Measurements from ENCODE around the gene ZNF564.

The ZNF564 gene

DNA sequence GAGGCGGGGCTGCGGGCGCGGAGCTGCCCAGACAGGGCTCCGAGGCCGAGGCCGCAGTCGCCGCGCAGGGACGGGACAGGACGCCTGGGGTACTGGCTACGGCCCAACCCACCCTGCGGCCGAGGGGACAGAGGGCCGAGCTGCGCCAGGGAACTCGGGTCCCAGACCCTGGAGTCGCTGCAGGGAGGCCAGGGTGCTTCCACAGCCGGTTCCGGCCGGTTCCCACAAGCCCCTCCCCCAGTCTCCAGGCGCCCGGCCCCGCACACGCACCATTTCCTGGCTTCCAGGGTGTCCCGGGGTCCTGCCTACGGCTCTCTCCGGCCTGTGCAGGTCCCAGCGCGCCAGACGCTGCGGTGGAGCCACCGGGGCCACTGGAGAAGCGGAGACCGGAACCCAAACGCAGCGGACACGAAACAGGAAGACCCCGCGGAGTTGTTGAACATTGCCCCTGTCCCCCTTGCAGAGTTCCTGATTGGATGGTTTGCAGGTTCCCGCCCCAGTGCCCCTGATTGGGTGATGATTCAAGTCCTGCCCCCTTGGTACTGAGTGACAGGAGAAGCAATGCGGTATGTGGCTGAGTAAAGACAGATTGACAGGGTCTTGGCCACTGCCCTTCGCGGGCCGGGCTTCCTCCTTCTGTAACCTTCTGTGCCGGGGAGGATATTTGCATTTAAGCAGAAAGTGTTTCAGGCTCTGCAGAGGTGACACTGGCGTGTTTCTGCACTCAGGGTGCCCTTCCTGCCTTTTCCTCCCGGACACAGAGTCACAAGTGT is at the start of gene ZNF564:
Gene ZNF564, minus strand, starts transcription at position 423 of the 773 bp plus-strand sequence. Its CDS starts 150 bp downstream, at position 273.
- TF ChIP-seq, protein P1, sequence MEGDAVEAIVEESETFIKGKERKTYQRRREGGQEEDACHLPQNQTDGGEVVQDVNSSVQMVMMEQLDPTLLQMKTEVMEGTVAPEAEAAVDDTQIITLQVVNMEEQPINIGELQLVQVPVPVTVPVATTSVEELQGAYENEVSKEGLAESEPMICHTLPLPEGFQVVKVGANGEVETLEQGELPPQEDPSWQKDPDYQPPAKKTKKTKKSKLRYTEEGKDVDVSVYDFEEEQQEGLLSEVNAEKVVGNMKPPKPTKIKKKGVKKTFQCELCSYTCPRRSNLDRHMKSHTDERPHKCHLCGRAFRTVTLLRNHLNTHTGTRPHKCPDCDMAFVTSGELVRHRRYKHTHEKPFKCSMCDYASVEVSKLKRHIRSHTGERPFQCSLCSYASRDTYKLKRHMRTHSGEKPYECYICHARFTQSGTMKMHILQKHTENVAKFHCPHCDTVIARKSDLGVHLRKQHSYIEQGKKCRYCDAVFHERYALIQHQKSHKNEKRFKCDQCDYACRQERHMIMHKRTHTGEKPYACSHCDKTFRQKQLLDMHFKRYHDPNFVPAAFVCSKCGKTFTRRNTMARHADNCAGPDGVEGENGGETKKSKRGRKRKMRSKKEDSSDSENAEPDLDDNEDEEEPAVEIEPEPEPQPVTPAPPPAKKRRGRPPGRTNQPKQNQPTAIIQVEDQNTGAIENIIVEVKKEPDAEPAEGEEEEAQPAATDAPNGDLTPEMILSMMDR (IDR thresholded peaks at IDR 0.05; ENCODE audit: low read depth, low read length) = no peak
- H3K4me3 ChIP-seq (ENCODE audit: low read depth, low read length) = peak within 1 kb of the TSS; percentile 73

DNA sequence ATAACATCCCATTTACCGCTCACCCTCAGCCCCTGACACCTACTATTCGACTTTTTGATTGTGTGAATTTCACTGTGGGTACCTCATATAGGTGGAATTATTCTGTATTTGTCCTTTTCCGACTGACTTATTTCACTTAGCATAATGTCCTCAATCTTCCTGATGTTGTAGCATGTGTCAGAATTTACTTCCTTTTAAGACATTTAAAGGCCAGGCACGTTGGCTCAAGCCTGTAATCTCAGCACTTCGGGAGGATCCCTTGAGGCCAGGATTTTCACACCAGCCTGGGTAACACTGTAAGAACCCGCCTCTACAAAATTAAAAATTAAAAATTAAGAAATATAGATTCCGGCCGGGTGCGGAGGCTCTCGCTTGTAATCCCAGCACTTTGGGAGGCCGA is 46.3 kb upstream of the ZNF564 start:
- H3K4me3 ChIP-seq (ENCODE audit: low read depth, low read length) = no peak overlapping the region
- TF ChIP-seq, protein P1 (IDR thresholded peaks at IDR 0.05; ENCODE audit: low read depth, low read length) = no peak

DNA sequence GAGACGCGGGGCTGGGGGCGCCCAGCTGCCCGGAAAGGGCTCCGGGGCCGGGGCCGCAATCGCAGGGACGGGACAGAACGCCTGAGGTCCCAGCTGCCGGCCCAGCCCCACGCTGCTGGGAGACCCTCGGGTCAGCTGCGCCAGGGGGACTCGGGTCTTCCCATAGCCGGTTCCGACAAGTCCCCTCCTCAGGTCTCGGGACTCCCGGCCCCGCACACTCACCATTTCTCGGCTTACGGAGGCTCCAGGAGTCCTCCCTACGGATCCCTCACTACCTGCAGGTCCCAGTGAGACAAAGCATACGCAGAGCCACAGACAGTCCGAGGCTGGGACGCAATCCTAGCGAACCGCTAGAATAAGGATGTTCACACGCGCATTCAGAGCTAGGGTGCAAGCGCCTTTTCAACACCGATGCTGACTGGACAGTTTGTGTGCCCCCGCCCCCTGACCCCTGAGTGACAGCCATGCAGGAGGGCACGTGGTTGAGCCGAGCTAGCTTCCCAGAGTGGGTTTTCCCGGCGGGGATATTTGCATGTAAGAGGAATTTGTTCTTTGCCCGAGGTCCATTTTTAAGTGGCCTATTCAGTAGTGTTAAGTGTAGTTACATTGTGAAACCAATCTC is 45.8 kb upstream of the ZNF564 start:
- no peak overlapping the region for H3K4me3 ChIP-seq (ENCODE audit: low read depth, low read length)
- TF ChIP-seq, protein P1 (IDR thresholded peaks at IDR 0.05; ENCODE audit: low read depth, low read length) = no peak

DNA sequence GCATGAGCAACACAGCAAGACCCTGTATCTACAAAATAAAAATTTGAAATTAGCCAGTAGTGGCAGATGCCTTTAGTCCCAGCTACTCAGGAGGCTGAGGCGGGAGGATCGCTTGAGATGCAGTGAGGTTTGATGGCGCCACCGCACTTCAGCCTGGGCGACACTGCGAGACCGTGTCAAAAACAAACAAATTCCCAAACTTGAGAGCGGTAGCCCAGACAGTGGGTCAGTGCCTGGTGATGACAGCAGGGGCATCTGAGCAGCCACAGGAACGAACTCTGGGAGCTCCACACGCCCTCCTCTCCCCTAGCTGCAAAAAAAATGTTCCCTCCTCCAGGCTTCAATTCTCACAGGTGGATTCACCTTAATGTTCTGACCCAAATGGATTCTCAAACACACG is 45.2 kb upstream of the ZNF564 start:
- H3K4me3 ChIP-seq (ENCODE audit: low read depth, low read length) = no peak overlapping the region
- TF ChIP-seq, protein P1 (IDR thresholded peaks at IDR 0.05; ENCODE audit: low read depth, low read length) = no peak

DNA sequence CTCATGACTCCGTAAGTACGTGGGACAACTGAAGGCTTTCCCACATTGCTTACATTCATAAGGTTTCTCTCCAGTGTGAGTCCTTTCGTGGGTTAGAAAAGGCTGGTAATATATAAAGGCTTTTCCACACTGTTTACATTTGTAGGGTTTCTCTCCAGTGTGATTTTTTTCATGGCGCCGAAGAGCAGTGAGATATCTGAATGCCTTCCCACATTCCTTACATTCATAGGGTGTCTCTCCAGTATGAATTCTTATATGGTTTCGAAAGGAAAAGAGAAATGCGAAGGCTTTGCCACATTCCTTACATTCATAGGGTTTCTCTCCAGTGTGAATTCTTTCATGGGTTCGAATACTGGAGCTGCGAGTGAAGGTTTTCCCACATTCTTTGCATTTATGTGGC is 29.8 kb upstream of the ZNF564 start:
- no peak overlapping the region for H3K4me3 ChIP-seq (ENCODE audit: low read depth, low read length)
- TF ChIP-seq, protein P1 (IDR thresholded peaks at IDR 0.05; ENCODE audit: low read depth, low read length) = no peak

DNA sequence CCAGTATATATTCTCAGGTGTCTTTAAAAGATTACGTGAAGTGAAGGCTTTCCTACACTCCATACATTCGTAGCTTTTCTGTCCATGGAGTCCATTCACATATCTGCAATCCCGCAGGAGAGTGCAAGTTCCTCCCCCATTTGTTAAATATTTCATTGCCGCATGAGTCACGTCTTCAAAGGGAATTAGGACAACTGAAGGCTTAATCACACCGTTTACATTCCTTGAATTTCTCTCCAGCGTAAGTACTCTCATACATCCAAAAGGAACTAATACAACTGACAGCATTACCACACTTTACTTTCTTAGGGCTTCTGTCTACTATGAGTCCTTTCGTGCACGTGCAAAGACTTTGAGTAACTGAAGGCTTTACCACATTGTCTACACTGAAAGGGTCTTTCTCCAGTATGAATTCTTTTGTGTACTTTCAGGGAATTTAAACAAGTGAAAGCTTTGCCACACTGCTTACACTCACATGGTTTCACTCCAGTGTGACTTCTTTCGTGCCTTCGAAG is 29.0 kb upstream of the ZNF564 start:
- TF ChIP-seq, protein P1 (IDR thresholded peaks at IDR 0.05; ENCODE audit: low read depth, low read length) = no peak
- no peak overlapping the region for H3K4me3 ChIP-seq (ENCODE audit: low read depth, low read length)

DNA sequence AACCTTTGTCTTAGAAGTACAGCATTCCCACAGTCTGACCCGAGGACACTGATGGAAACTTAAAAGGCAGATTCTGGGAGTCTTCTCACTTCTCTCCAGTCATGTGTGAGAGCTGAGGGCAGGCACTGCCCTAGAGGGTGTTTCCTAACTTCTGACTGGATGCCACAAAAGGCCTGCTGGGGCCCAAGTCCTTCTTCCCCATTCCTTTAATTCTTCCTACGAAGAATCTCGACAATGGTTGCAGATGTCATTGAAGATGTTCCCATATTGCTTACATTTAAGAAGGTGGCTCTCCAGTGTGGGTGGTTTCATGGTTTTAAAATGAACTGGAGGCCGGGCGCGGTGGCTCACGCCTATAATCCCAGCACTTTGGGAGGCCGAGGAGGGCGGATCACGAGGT is 27.4 kb upstream of the ZNF564 start:
- TF ChIP-seq, protein P1 (IDR thresholded peaks at IDR 0.05; ENCODE audit: low read depth, low read length) = no peak
- H3K4me3 ChIP-seq (ENCODE audit: low read depth, low read length) = no peak overlapping the region

Measured in WI38 (cell line).